Middle frontal gyrus (tissue), 1 donor: ENCODE results near the gene MEIOB.
"Not testable (repeated sequence)": the region's sequence is repeated elsewhere in the genome, so short reads cannot be mapped to it uniquely, and the experiment has no call there.

ENCODE experiments used
- DNase-seq: peaks from one replicate; pipeline ENCODE4 v3.0.0-alpha.2; 2015; ENCODE audit warnings: low spot score; ENCODE audit errors: extremely low spot score

The MEIOB gene

DNA sequence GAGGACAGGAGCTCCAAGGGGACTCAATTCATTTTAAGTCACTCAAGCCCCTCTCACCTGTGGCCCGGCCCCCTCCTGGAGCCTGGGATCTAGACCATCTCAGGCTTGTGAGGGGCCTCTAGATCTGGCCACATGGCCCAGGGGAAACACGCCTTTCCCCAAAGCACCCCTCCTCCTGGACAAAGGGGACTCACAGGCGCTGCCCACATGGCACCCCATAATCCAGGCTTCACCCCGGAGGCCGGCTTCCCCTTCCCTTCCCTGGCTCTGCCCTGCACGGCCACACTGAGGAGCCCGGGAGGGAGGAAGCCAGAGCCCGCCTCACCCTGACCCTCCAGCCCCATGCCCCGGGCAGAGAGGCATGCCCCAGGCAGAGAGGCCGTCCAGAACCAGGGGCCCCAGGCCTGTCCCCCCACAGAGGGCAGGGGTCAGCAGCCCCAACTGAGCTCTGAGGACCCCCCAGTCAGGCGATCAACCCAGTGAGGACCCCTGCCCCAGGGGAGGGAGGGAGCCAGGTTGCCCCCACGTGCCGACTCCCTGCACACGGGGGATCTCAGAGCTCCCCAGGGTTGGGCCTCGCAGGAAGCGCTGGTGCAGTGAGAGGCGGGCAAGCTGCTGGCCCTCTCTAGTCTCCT, 35.4 kb upstream of the MEIOB start:
- DNase-seq = no peak

- no peak for DNase-seq
These were observed 34.8 kb upstream of the MEIOB start for GRCh38 chr16:1906846-1907165.

DNA sequence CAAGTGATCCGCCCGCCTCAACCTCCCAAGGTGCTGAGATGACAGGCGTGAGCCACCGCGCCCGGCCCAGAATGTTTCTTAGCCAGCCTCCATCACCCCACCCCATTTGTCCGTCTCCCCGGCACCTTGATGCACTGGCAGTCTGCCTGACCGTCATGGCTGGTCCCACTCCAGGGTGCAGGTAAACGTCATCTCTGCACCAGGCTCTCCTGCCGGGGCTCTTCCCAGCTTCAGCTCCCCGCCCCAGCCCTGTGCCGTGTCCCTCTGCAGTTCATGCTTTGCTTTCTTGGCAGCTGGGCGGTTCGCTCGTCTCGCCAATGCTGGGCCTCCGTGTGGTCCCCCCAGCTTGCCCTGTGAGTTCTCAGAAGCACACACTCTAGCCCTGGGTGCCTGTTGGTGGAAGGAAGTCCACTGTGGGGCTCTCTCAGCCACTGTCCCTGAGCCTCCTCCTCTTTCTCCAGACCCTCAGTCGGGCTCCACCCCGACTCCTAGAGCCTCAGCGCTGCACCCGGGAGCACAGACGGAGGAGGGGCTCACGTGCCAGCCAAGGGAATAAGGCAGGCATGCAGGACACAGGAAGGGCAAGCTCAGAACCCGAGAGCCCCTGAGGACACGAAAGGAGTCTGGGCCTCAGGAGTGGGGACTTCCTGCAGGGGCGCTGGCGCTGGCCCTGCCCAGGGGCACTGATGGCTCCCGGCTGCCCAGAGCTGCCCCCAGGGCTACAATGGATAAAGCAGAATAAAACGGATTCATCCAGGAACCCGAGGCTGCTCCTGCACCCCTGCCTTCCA, 34.3 kb upstream of the MEIOB start:
- DNase-seq = no peak

- no peak for DNase-seq
These were observed 32.2 kb upstream of the MEIOB start for GRCh38 chr16:1903845-1904840.

- no peak for DNase-seq
These were observed 31.2 kb upstream of the MEIOB start for GRCh38 chr16:1903220-1903574.

DNA sequence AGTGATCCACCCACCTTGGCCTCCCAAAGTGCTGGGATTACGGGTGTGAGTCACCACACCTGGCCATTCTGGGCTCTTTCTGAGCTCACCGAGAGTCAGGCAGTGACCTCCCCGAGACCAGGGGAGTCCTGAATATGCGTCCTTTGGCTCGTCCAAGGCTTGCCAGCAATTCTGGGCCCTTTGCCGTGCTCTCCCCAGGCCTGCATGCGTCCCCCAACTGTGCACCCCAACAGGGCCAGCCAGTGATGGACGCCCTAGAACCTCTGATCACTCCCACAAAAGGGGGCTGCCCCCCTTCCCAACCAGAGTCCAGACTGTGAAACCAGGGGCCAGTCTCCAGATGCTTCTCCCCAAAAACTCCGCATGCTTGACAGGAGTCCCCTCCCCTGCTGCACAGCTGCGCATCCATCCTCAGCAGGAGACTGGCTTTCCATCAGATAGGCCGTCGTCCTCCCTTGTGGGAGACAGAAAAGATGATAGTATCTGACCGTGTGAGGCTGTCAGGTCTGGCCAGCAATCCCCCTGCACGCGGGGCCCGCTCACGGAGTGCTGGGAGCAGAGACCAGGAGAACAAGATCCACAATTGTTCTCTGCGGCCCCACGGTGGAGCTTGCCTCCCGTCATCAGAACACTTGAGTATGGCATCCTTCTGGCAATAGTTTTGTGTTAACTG, 30.7 kb upstream of the MEIOB start:
- DNase-seq = no peak

- no peak for DNase-seq
These were observed 28.4 kb upstream of the MEIOB start for GRCh38 chr16:1900452-1900774.

GRCh38 chr16:1899641-1900451, 27.9 kb upstream of the MEIOB start:
- no peak for DNase-seq

DNA sequence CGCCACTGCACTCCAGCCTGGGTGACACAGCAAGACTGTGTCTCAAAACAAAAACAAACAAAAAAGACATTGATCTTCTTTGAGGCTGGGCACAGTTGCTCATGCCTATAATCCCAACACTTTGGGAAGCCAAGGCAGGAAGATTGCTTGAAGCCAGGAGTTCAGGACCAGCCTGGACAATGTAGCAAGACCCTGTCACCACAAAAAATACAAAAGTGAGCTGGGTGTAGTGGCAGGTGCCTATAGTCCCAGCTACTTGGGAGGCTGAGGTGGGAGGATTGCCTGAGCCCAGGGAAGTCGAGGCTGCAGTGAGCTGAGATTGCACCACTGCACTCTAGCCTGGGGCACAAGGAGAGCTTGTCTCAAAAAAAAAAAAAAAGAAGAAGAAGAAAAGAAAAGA, 25.7 kb upstream of the MEIOB start:
- DNase-seq = not testable (repeated sequence)

DNA sequence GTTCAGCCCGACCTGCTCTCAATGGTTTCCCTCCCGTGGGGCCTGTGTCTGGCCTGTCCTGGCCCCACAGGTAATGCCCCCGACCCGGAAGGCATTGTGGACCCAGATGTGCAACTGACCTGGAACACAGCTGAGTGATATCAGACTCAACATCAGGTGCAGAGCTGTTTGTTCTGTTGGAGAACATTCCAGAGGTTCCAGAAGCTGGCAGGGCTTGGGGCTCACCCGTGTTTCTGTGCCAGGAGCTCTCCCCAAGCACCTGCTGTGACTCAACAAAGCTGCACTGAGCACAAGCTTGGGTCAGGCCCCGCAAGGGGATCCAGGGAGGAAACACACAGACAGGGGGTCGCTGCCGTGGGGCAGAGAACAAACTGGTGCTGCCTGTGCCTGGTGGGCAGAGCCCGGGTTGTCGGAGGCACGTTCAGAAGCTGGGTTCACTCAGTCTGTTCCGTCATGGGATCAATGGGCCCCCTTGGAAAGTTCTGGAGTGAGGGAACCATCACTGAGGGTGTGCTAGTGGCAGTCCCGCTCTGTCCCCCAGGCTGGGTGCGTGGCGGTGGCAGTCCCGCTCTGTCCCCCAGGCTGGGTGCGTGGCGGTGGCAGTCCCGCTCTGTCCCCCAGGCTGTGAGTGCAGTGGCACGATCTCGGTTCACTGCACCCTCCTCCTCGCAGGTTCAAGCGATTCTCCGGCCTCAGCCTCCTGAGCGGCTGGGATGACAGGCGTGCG, 24.1 kb upstream of the MEIOB start:
- no peak for DNase-seq

- no peak for DNase-seq
These were observed 23.1 kb upstream of the MEIOB start for GRCh38 chr16:1895068-1895467.

- DNase-seq = no peak
These were observed 18.7 kb upstream of the MEIOB start for GRCh38 chr16:1890708-1891050.

DNA sequence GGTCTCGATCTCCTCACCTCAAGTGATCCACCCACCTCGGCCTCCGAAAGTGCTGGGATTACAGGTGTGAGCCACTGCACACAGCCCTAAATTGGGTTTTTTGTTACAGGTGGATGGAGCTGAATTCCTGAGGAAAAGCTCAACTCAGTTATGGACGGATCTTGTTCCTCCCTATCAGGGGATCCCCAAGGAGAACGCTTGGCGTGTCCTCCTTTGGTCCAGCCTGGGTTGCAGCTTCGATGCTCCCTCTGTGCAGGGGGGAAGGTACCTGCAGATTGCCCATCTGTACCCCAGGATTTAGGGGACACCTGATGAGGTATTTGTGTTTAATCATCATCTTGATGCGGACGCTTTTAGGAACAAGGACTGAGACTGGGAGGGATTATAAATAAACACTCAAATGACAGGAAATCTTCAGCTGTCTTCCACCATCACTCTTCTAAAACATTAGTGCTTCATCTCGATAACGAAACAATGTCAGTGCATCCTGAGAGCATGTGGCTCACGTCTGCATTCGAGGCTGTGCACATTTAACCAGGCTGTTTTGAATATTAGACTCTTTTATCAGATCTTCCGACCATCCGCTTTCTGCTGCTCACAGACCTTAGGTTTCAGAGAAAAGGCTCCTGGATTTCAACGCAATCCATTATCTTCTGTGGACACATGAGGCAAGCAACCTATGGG, 18.2 kb upstream of the MEIOB start:
- no peak for DNase-seq

DNA sequence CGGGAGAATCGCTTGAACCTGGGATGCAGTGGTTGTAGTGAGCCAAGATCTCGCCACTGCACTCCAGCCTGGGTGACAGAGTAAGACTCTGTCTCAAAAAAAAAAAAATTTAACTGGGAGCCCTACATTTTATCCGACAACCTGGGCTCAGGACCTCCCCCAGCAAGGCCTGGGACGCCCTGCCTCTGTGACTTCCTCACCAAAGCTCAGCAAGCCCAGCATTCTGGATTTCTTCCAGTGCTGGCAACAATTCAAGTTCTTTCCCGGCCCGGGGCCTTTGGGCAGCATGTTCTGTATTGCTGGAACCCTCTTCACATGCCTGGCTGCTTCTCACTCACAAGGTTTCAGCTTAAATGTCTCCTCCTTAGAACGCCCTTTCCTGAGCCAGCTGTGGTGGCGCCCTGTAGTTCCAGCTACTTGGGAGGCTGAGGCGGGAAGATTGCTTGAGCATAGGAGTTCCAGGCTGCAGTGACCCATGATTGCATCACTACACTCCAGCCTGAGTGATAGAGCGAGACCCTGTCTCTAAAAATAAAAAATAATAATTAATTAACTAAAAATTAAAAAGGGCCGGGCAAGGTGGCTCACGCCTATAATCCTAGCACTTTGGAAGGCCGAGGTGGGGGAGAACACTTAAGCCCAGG, 15.9 kb upstream of the MEIOB start:
- DNase-seq = no peak

DNA sequence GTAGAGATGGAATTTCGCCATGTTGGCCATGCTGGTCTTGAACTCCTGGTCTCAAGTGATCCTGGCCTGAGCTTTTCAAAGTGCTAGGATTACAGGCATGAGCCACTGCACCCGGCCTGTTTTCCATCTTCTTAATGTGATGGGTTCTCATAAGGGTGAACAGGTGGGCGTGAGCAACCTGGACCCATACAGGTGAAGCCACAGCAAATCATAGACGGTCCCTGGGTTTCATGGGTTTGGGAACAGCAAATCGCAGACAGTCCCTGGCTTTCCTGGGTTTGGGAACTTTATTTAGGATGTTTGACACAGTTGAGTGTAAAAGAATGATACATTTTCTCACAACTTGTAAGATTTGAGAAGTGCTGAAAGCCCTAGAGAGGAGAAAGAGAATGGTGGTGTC, 12.9 kb upstream of the MEIOB start:
- DNase-seq = no peak

GRCh38 chr16:1884155-1884760, 12.3 kb upstream of the MEIOB start:
- DNase-seq = no peak

- DNase-seq = not testable (repeated sequence)
These were observed 9.2 kb upstream of the MEIOB start for GRCh38 chr16:1881172-1881571.

DNA sequence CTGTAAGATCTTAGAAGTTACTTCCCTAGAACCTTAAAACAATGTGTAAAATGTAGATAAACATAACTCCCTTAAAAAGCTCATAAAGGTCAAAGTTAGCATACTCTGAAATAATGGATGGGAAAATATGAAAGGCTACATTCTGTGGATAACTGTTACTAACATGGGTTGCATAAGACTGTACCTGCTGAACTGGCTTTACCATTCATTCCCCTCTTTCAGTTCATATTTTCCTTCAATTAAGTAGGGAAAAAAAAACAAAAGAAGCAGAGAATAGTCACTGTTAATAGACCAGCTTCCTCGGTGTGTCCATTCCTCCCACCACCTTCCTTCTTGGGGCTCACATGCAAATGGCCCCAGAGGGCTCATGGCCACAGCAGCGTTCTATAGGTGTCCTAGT, 7.5 kb upstream of the MEIOB start:
- DNase-seq = no peak

- no peak for DNase-seq
These were observed 6.3 kb upstream of the MEIOB start for GRCh38 chr16:1878256-1878655.
